ENCODE data around the gene GP5.

Gene GP5

GRCh38 chr3:194404365-194405140 lies 5.5 kb upstream of the GP5 start:
- DNase-seq = peak; percentile 56
- peaks cover 3% of the 10 kb centered on the region for H3K9me3 ChIP-seq (ENCODE audit: insufficient read depth, low read length, severe bottlenecking)
- H3K27ac ChIP-seq (ENCODE audit: low read length) = no peak overlapping the region
- H3K79me2 ChIP-seq (ENCODE audit: insufficient read depth, low read length) = no peaks in the 10 kb centered on the region
- H3K4me3 ChIP-seq (ENCODE audit: low read depth in 1 of 2, low read length in 2 of 2) = no peak overlapping the region
- H3K4me2 ChIP-seq (ENCODE audit: insufficient read depth, low read length) = no peak overlapping the region
- peaks cover 30% of the 10 kb centered on the region for H3K36me3 ChIP-seq (ENCODE audit: insufficient read depth, low read length)
- TF ChIP-seq EZH2 (IDR thresholded peaks at IDR 0.05; ENCODE audit: borderline replicate concordance, low read depth, low read length, severe bottlenecking) = no peak
- TF ChIP-seq, protein P1, sequence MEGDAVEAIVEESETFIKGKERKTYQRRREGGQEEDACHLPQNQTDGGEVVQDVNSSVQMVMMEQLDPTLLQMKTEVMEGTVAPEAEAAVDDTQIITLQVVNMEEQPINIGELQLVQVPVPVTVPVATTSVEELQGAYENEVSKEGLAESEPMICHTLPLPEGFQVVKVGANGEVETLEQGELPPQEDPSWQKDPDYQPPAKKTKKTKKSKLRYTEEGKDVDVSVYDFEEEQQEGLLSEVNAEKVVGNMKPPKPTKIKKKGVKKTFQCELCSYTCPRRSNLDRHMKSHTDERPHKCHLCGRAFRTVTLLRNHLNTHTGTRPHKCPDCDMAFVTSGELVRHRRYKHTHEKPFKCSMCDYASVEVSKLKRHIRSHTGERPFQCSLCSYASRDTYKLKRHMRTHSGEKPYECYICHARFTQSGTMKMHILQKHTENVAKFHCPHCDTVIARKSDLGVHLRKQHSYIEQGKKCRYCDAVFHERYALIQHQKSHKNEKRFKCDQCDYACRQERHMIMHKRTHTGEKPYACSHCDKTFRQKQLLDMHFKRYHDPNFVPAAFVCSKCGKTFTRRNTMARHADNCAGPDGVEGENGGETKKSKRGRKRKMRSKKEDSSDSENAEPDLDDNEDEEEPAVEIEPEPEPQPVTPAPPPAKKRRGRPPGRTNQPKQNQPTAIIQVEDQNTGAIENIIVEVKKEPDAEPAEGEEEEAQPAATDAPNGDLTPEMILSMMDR (IDR thresholded peaks at IDR 0.05; ENCODE audit: borderline replicate concordance, extremely low read depth, low read length, poor library complexity, severe bottlenecking) = peak; percentile 76
- H3K27me3 ChIP-seq (ENCODE audit: insufficient read depth, low read length, poor library complexity) = no peaks in the 10 kb centered on the region
- no peaks in the 10 kb centered on the region for H4K20me1 ChIP-seq (ENCODE audit: insufficient read depth, low read length)
- peak; percentile 50; the same call in 1 of the 3 replicates for ATAC-seq (ENCODE audit: insufficient read depth, low read depth)
- no peak overlapping the region for H3K9ac ChIP-seq (ENCODE audit: low read depth, low read length)
- H2AFZ ChIP-seq (ENCODE audit: low read depth, low read length) = no peak overlapping the region
- H3K4me1 ChIP-seq (ENCODE audit: insufficient read depth, low read length) = peaks cover 8% of the 10 kb centered on the region

DNA sequence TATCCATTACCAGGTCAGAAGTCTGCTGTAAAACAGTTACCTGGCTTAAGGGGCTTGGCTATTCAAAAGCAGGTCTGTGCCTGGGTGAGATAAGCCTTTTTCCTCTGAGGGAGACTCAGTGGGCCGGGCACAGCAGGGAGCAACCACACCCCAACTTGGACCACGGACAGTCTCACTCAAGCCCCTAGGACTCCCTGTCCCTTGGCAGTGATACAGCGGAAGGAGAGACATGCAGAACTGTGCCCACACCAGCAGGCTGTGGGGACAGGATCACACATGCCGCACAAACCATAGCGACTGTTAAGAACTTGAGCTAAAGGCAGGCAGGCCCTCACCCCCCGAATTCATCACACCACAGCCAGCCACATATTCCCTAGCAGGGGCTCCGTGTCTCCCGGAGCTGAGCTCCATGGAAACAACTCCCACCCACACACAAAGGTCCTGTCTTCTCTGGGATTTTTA lies 2.8 kb upstream of the GP5 start:
- Histone ChIP-seq H3K79me2 (ENCODE audit: insufficient read depth, low read length) (no peaks in the 10 kb centered on the region), H3K27ac (ENCODE audit: low read length) (no peak overlapping the region), H3K4me2 (ENCODE audit: insufficient read depth, low read length) (no peak overlapping the region), H3K36me3 (ENCODE audit: insufficient read depth, low read length) (peaks cover 22% of the 10 kb centered on the region; the same call in 1 of the 2 replicates), H3K9me3 (ENCODE audit: insufficient read depth, low read length, severe bottlenecking) (peaks cover 3% of the 10 kb centered on the region), H3K9ac (ENCODE audit: low read depth, low read length) (no peak overlapping the region), H3K4me1 (ENCODE audit: insufficient read depth, low read length) (peaks cover 33% of the 10 kb centered on the region), H2AFZ (ENCODE audit: low read depth, low read length) (no peak overlapping the region), H4K20me1 (ENCODE audit: insufficient read depth, low read length) (no peaks in the 10 kb centered on the region), H3K4me3 (ENCODE audit: low read depth in 1 of 2, low read length in 2 of 2) (no peak overlapping the region), H3K27me3 (ENCODE audit: insufficient read depth, low read length, poor library complexity) (peaks cover 5% of the 10 kb centered on the region)
- DNase-seq (no peak), ATAC-seq (ENCODE audit: insufficient read depth, low read depth) (no peak)
- TF ChIP-seq, protein P1 (IDR thresholded peaks at IDR 0.05; ENCODE audit: borderline replicate concordance, extremely low read depth, low read length, poor library complexity, severe bottlenecking) = no peak

GRCh38 chr3:194401346-194401745 lies 2.3 kb upstream of the GP5 start:
- H3K9me3 ChIP-seq (ENCODE audit: insufficient read depth, low read length, severe bottlenecking) = peaks cover 3% of the 10 kb centered on the region
- peaks cover 22% of the 10 kb centered on the region; the same call in 1 of the 2 replicates for H3K36me3 ChIP-seq (ENCODE audit: insufficient read depth, low read length)
- H3K79me2 ChIP-seq (ENCODE audit: insufficient read depth, low read length) = no peaks in the 10 kb centered on the region
- peaks cover 5% of the 10 kb centered on the region for H3K27me3 ChIP-seq (ENCODE audit: insufficient read depth, low read length, poor library complexity)
- no peak overlapping the region for H3K4me2 ChIP-seq (ENCODE audit: insufficient read depth, low read length)
- DNase-seq (no peak), ATAC-seq (ENCODE audit: insufficient read depth, low read depth) (no peak)
- no peaks in the 10 kb centered on the region for H4K20me1 ChIP-seq (ENCODE audit: insufficient read depth, low read length)
- H2AFZ ChIP-seq (ENCODE audit: low read depth, low read length) = no peak overlapping the region
- TF ChIP-seq EZH2 (IDR thresholded peaks at IDR 0.05; ENCODE audit: borderline replicate concordance, low read depth, low read length, severe bottlenecking) = no peak
- TF ChIP-seq, protein P1 (IDR thresholded peaks at IDR 0.05; ENCODE audit: borderline replicate concordance, extremely low read depth, low read length, poor library complexity, severe bottlenecking) = no peak
- H3K4me1 ChIP-seq (ENCODE audit: insufficient read depth, low read length) = peaks cover 38% of the 10 kb centered on the region
- H3K4me3 ChIP-seq (ENCODE audit: low read depth in 1 of 2, low read length in 2 of 2) = no peak overlapping the region
- no peak overlapping the region for H3K9ac ChIP-seq (ENCODE audit: low read depth, low read length)
- no peak overlapping the region for H3K27ac ChIP-seq (ENCODE audit: low read length)
